Germinal center (tissue), 1 donor: ENCODE results near the gene CTCF.

Experiments used
- DNase-seq: peaks from one replicate; pipeline ENCODE4 v3.0.0; 2012; ENCODE audit warnings: mixed read lengths, low spot score

The CTCF gene

DNA sequence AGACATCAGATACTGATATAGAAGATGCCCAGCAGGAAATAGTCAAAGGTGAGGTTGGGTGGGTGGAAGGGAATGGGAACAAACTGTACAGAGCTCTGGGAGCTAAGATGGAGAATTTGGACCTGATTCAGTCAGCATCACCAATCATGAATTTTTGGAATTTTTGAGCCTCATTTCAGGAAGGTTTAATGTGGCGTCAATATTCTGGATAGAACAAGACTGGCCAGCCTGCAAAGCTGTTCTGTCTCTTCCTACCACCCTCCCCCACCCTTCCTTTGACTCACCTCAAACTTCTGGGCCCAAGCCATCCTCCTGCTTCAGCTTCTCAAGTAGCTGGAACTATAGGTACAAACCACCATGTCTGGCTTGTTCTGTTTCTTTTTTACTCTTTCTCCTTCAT lies 32.6 kb downstream of the CTCF start:
- DNase-seq: no peak

DNA sequence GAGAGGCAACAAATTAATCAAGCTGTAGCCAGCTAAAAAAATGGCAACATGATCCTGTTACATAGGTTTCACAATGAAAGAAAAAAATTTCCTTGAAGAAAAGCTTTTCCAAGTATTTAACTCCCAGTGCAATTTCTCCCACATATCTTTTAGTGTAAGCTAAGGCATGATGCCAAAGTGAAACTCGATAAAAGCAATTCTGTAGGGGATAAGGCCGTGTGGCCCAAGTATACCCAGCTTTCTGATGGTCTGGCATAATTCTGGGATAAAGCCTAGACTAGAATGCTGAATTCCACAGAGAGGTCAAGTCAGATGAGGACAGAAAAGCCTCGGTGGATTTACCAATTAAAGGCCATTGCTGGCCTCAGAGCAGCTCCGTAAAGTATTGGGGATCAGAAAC lies 36.2 kb downstream of the CTCF start:
- DNase-seq: no peak

DNA sequence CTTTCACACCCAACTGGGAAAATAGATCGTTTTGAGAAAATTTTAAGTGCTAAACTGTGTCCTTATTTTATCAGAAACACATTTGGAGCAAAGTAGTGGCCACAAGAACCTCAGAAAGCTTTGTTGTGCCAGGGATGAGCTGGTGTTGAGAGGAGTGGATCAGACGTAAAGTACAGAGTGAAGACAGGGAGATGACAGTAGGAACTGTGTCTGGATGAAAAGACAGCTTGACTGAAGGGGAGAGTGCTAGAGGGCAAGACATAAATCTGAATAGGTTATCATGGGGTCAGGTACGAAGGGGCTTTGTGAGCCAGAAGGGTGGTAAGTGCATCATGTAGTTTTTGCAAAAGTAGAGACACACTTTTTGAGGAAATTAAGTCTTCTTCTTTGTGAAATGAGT lies 43.3 kb downstream of the CTCF start:
- DNase-seq: no peak

DNA sequence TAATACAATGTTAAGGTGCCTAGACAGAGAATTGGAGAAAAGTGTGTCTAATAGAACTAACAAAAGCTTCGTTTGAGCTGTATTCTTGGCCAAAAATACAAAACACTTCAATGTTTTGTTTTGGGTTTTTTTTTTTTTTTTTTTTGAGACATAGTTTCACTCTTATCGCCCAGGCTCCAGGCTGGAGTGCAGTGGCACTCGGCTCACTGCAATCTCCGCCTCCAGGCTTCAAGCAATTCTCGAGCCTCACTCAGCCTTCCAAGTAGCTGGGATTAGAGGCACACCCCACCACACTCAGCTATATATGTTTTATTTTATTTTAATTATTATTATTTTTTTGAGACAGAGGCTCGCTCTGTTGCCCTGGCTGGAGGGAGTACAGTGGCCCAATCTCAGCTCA lies 44.3 kb downstream of the CTCF start:
- no peak for DNase-seq

DNA sequence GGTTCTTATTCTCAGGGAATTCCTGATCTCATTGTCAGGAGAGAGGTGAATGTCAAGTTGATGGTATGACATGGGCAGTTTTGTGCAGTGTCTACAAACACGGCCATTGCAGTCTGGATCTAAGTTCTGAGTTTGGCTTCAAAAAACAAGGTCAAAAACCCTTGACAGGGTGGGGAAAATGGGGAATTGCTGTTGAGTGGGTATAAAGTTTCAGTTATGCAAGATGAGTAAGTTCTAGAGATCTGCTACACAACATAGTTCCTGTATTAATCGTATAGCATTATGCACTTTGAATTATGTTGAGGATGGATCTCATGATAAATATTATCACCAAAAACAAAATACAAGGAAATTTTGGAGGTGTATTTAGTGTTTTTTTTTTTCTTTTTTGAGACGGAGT lies 46.0 kb downstream of the CTCF start:
- DNase-seq: no peak

DNA sequence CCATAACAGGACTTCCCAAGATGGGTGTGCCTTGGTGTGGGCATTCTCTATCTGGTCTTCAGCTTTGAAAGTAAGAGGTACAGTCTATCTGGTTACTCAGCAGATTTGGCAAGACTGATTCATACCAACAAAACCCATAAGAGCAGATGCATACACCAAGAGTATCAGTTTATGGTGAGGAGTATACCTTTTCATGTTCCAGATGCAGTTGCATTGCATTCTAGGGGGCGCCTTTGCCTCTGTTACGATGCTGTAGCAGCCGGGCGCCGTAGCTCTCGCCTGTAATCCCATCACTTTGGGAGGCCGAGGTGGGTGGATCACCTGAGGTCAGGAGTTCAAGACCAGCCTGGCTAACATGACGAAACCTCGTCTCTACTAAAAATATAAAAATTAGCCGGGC lies 51.5 kb downstream of the CTCF start:
- DNase-seq: no peak

DNA sequence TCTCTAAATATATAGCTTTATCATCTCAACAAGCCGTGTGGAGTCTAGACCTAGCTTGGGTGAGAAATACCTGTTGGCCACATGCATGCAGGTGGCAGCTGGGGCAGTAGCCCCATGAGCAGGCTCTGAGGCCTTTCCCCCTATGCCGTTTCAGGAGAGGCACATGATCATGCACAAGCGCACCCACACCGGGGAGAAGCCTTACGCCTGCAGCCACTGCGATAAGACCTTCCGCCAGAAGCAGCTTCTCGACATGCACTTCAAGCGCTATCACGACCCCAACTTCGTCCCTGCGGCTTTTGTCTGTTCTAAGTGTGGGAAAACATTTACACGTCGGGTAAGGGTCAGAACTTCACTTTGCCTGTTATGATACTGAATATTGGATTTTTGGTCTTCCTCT lies 65.9 kb downstream of the CTCF start:
- DNase-seq: no peak

DNA sequence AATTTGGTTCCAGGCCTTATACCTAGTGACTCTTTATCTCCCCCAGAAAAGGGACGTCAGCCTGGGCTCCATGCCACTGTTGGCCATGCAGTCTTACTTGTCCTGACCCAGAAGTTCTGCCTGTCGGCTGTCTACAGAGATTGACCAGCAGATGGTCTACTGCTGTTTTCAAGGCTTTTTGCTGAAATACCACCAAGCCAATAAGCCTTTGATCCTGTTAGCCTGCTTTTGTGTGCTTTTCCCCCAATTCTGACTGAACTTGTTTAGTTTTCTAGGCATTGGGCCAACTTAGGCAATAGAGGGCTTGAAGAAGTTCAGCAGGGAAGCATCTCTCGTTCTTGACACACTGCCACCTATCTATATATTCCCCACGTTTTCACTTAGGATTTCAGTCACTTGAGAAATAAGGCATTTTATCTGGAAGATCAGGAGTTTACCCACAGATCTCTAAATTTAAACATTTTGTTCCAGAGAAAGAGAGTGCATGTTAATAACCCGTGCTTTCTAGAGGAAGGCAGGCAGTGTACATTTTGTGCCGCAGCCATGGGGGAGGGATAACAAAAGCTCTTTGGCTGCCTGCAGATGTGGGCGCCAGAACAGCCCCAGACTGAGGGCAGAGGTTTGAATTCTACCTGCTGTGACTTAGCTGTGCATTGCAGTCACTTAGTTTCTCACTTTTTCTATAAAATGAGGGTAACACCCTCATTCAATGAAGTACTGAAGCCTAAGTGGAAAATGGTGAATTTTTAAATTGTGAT lies 70.3 kb downstream of the CTCF start:
- DNase-seq: no peak

DNA sequence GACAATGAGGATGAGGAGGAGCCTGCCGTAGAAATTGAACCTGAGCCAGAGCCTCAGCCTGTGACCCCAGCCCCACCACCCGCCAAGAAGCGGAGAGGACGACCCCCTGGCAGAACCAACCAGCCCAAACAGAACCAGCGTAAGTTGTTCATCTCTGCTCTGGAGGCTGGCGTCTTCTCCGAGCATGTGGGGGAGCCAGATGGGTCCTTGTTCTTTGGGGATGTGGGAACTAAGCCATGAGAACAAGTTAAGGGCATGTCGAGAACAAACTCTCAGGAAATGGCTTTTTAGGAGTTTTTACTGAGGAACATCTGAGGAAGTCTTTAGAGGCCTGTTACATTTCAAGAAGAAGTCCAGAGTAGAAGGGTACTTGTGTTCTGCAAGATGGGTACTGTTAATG lies 74.4 kb downstream of the CTCF start:
- DNase-seq: no peak

DNA sequence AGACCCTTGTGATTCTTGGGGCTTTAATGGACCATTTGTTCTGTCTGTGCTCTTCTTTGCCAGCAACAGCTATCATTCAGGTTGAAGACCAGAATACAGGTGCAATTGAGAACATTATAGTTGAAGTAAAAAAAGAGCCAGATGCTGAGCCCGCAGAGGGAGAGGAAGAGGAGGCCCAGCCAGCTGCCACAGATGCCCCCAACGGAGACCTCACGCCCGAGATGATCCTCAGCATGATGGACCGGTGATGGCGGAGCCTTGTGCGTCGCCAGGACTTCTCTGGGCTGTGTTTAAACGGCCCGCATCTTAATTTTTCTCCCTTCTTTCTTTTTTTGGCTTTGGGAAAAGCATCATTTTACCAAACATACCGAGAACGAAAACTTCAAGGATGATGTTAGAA lies 75.3 kb downstream of the CTCF start:
- DNase-seq: no peak

DNA sequence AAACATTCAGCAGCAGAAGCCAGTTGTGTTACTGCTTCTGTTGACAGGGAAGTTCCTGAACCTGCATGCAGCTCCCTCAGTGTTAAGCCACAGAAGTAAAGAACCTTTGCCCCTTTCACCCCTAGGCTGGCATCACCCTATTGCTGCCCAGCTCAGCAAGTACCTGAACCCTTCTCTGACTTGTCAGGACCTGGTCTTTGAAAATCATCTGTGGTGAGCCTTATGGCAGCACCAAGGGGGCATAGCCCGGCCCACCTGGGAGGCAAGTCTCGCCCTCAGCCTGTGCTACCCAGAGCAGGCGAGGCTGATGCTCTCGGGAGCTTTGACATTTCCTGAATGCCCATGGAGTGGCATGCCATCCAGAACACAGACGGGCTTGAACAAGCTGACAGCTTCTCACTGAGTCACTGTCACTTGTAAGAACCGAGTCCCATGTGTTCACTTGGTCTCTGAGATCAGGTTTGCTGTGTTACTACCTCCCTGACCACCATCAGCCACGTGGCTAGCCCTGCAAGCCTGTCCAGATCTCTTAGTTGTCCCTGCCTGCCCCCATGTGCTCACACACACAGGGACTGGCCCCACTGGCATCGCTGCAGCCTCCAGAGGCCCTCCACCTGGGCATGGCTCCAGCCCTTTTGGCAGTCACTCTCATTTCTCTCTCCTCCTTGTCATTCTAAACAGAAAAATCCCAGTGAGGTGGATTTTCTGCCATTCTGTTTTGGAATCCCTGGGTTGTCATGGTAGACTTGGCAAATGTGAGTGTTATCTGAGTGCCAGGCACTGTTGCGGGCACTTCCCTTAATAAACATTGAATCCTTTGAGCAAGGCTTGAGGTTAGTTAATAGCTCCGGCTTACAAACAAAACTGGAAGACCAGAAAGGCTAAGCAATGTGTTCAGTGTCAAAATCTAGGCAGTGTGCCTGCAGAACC lies 79.7 kb downstream of the CTCF start:
- no peak for DNase-seq

DNA sequence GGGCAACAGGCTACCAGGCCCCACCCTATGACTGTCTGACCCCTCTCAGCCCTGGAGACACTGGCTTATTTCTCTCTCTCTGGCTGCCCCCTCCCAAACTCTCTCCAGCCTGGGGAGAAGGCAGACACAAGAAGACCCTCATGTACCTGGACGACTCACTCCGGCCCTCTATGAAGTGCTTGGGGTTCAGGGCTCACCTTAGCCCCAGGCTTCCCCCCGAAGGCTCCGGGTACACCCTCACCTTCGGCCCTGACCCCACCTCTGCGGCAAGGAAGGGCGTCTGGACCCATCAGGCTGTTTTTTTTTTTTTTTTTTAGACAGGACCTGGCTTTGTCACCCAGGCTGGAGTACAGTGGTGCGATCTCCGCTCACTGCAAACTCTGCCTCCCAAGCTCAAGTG lies 81.7 kb downstream of the CTCF start:
- DNase-seq: no peak

DNA sequence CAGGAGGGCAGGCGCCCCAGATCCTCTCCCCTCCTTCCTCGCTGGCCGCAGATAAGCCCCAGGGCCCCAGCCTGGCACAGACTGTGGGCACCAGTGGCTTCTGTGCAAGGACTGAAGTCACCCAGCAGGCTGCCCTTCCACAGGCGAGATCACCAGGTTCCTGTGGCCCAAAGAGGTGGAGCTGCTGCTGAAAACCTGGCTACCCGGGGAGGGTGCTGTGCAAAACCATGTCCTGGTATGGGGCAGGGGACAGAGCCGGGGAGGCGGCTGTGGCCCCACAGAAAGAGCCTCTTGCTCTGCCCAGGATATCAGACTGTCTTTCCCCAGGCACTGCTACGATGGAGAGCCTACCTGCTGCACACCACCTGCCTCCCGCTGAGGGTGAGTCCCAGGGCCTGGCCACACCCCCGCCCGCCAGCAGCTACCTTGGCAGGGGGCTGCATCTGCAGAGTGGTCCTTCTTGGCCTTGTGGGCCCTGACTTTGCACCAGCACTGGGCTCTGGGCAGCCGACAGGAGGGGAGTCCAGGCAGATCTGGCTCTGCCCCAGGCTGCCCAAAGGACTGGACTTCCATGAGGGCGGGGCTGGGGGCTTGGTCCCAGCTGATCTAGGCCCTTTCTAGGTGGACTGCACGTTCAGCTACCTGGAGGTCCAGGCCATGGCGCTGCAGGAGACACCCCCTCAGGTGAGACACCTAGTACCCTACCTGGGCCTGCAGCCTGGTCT lies 83.2 kb downstream of the CTCF start:
- DNase-seq: no peak

DNA sequence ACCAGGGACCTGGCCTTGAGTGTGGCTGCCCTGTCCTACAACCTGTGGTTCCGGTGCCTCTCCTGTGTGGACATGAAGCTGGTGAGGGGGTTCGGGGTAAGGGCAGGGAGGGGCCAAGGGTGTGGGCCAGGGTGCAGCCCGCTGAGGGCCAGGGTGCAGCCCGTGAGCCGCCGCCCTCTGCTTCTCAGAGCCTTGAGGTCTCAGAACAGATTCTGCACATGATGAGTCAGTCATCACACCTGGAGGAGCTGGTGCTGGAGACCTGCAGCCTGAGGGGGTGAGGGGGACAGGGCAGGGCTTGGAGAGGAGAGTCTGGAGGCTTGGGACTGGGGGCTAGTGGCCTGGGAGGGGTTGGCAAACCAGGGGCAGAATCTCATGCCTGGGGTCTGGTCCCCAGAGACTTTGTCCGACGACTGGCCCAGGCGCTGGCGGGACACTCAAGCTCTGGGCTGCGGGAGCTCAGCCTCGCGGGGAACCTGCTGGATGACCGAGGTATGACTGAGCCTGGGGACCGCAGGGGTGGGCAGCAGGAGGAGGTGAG lies 84.9 kb downstream of the CTCF start:
- no peak for DNase-seq

DNA sequence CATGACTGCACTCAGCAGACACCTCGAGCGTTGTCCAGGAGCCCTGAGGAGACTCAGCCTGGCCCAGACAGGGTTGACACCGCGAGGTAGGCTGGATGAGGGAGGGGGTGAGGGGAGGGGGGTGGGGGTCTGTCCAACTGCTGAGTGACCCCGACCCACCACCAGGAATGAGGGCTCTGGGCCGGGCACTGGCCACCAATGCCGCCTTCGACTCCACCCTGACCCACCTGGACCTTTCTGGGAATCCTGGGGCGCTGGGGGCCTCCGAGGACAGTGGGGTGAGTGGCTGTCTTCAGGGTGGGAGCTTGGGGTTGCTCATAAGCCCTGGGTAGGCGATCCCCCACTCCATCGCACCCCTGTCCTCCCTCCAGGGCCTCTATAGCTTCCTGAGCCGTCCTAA lies 85.4 kb downstream of the CTCF start:
- DNase-seq: no peak

DNA sequence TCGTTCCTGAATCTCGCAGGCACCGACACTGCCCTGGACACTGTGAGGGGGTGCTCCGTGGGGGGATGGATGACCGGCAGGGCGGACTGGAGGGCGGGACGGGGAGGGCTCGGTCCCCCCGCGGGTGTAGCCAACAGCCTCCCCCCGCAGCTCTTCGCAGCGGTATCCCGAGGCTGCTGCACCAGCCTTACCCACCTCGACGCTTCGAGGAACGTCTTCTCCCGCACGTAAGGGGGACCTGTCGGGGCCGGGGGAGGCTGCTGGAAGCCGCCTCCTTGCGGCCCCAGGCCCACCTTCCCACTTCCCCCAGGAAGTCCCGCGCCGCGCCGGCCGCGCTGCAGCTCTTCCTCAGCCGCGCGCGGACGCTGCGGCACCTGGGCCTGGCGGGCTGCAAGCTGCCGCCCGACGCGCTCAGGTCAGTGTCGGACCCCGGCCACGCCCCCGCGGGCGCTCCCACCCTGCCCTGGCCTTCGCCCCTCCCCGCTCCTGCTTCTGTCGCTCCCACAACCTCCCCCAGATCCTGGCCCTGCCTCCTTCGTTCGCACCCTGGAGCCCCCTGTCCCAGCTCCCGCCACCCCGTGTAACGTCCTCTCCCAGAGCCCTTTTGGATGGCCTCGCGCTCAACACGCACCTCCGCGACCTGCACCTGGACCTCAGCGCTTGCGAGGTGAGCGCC lies 85.9 kb downstream of the CTCF start:
- no peak for DNase-seq

DNA sequence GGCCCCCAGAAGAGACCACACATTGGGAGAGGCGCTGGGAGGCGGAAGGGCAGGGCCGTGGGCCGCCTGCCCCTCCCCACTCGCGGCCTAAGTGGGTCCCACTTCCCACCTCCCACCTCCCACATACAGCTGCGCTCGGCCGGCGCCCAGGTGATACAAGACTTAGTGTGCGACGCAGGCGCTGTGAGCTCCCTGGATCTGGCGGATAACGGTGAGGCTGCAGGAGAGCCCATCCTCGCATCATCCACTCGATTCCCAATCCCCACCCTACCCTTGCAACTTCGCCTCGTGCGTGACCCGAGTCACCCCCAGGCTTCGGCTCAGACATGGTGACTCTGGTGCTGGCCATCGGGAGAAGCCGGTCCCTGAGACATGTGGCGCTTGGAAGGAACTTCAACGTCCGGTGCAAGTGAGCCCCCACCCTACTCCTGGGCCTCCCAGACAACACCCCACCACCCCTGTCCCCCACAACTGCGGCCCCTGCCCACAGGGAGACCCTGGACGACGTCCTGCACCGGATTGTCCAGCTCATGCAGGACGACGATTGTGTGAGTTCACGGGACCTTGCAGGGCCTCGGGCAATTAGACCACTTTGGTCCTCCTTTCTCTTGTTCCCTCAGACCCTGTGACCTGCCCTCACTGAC lies 86.6 kb downstream of the CTCF start:
- DNase-seq: no peak

DNA sequence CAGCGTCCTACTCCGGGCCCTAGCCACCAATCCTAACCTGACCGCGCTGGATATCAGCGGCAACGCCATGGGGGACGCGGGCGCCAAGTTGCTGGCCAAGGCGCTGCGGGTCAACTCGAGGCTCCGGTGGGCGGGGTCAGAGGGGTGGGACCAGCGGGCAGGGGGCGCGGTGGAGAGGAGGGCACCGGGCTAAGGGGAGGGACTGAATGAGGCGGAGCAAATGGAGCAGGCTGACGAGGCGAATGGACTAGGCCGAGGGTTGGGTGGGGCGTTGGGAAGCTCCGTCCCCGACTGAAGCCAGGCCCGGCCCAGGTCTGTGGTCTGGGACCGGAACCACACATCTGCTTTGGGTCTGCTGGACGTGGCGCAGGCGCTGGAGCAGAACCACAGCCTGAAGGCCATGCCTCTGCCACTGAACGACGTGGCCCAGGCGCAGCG lies 87.2 kb downstream of the CTCF start:
- DNase-seq: no peak

DNA sequence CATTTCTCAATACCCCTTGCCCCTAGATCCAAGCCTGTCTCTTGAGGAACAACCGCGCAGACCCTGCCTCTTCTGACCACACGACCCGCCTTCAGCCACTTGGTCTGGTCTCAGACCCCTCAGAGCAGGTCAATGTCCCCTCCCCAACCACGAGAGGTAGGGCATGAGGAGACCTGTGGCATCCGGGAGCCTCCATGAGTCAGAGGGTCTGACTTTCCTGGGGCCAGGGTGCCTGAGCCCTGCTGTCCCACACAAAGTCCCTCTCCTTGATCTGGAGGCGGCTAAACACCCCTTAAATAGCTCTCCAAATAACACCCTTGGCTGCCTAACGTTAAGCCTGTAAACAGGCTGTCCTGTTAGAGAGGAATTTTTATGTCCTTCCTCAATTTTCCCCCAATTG lies 87.7 kb downstream of the CTCF start:
- DNase-seq: no peak

DNA sequence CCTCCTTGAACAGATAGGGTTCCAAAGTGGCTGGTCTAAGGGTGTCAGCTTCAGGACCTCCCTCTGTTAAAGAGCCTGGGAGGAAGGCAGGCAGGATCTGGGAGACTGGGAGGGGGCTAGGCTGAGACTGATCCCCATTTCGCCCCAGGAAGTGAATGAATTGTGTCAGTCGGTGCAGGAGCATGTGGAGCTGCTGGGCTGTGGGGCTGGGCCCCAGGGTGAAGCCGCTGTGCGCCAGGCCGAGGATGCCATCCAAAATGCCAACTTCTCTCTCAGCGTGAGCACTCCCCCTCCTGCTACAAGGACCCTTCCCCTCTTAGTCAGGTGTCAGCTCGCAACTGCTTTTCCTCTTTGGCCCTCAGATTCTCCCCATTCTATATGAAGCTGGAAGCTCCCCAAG lies 88.7 kb downstream of the CTCF start:
- DNase-seq: no peak

DNA sequence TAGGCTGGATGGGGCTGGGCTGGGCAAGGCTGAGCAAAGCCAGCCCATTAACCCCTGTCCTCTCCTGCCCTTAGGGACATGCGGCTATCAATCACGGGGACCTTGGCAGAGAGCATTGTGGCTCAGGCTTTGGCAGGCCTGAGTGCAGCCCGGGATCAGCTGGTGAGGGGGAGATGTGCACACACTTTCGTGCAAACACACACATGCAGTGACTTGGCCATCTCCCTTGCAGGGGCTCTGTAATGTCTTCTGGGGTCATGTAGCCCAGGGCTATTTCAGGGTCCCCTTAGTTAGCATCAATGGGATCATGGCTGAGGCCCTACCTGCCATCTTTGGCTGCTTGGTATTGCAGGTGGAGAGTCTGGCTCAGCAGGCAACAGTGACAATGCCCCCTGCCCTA lies 89.5 kb downstream of the CTCF start:
- no peak for DNase-seq
